ENCODE results near the gene BAIAP2L1.

- TF ChIP-seq EP300 (IDR thresholded peaks at IDR 0.05) (no peak), CTCF (IDR thresholded peaks at IDR 0.05) (no peak), POLR2AphosphoS5 (IDR thresholded peaks at IDR 0.05) (no peak), POLR2A (IDR thresholded peaks at IDR 0.05) (no peak)
Observed at GRCh38 chr7:98250789-98251188, 150.1 kb downstream of the BAIAP2L1 start.
